HepG2 (cell line): Measurements from ENCODE around the gene FBXW2. TPM values are rescaled to one million over a fixed set of nuclear protein-coding genes. Genes with fewer than 3 reads are reported as not detected.

ENCODE experiments used
- BRD4 ChIP-seq: sonication (generic); formaldehyde crosslinking; IDR thresholded peaks from 2 replicates; pipeline ENCODE4 v1.4.0; 2020; ENCODE audit warnings: missing genetic modification reagents
- ERF ChIP-seq: IDR thresholded peaks from 2 replicates; pipeline ENCODE4 v1.6.1; 2018; ENCODE audit warnings: missing biosample characterization, missing genetic modification reagents
- KDM2A ChIP-seq: sonication (generic); formaldehyde crosslinking; IDR thresholded peaks from 2 replicates; pipeline ENCODE4 v1.4.0; 2020; ENCODE audit warnings: low read depth, missing genetic modification reagents, borderline replicate concordance
- KLF15 ChIP-seq: sonication (generic); formaldehyde crosslinking; IDR thresholded peaks from 2 replicates; pipeline ENCODE4 v1.8.1; 2023; ENCODE audit warnings: borderline replicate concordance, mild to moderate bottlenecking, inconsistent platforms, missing genetic modification reagents, mixed read lengths
- KLF6 ChIP-seq: IDR thresholded peaks from 2 replicates; pipeline ENCODE4 v1.8.0; 2016; ENCODE audit warnings: missing biosample characterization, missing genetic modification reagents
- MAF1 ChIP-seq: sonication (generic); formaldehyde crosslinking; IDR thresholded peaks from 2 replicates; pipeline ENCODE4 v1.5.0; 2020; ENCODE audit warnings: missing genetic modification reagents, borderline replicate concordance
- PAX8 ChIP-seq: sonication (generic); formaldehyde crosslinking; IDR thresholded peaks from 2 replicates; pipeline ENCODE4 v1.8.0; 2022; ENCODE audit warnings: mild to moderate bottlenecking, missing genetic modification reagents, borderline replicate concordance
- SIX4 ChIP-seq: sonication (generic); formaldehyde crosslinking; IDR thresholded peaks from 2 replicates; pipeline ENCODE4 v1.4.0; 2020; ENCODE audit warnings: missing genetic modification reagents
- TOPORS ChIP-seq: sonication (generic); formaldehyde crosslinking; IDR thresholded peaks from 2 replicates; pipeline ENCODE4 v1.8.0; 2023; ENCODE audit warnings: mild to moderate bottlenecking, missing genetic modification reagents
- ZFP36L2 ChIP-seq: sonication (generic); formaldehyde crosslinking; IDR thresholded peaks from 2 replicates; pipeline ENCODE4 v1.4.0; 2020; ENCODE audit warnings: missing genetic modification reagents
- ZFP90 ChIP-seq: sonication (generic); formaldehyde crosslinking; IDR thresholded peaks from 2 replicates; pipeline ENCODE4 v1.8.0; 2022; ENCODE audit warnings: missing genetic modification reagents, mild to moderate bottlenecking, inconsistent platforms, borderline replicate concordance
- ZNF138 ChIP-seq: sonication (generic); formaldehyde crosslinking; IDR thresholded peaks from 2 replicates; pipeline ENCODE4 v1.5.0; 2020; ENCODE audit warnings: mild to moderate bottlenecking, low read depth, missing genetic modification reagents
- ZNF205 ChIP-seq: IDR thresholded peaks from 2 replicates; pipeline ENCODE4 v1.6.1; 2018; ENCODE audit warnings: missing biosample characterization, missing genetic modification reagents
- ZNF432 ChIP-seq: sonication (generic); formaldehyde crosslinking; IDR thresholded peaks from 2 replicates; pipeline ENCODE4 v1.5.0; 2020; ENCODE audit warnings: missing genetic modification reagents, mild to moderate bottlenecking, borderline replicate concordance
- ZNF672 ChIP-seq: sonication (generic); formaldehyde crosslinking; IDR thresholded peaks from 2 replicates; pipeline ENCODE4 v1.8.1; 2022; ENCODE audit warnings: missing genetic modification reagents
- polyA plus RNA-seq, 8 experiments: library from polyadenylated mRNA; depleted of rRNA in 3 of 8; stranded (reverse) in 7 of 8; unstranded in 1 of 8; fragments of >200 nt; fragmentation: Illumina TruSeq in 4 of 8; extraction: Trizol in 4 of 8; gene quantifications; 2 replicates each; pipeline versions ENCODE4 v1.2.1 to v1.2.3, GENCODE V29; 2011 to 2016; ENCODE audit warnings: low read depth in 4 of 8, missing spikeins in 1 of 8, mixed read lengths in 1 of 8; ENCODE audit not compliant: insufficient read depth in 1 of 8
- total RNA-seq, 5 experiments: library from RNA; depleted of rRNA; stranded (reverse); fragments of >200 nt; fragmentation: Illumina TruSeq; extraction: Trizol; gene quantifications; 2 replicates each; pipeline ENCODE4 v1.2.3, GENCODE V29; 2016; ENCODE audit warnings: low read depth in 1 of 5
- TF ChIP-seq, protein P1 (sequence below): fragments of 450-650 bp; IDR thresholded peaks from 2 replicates; pipeline ENCODE4 v1.6.1; 2016
- TF ChIP-seq, protein P2 (sequence below): sonication (generic); formaldehyde crosslinking; IDR thresholded peaks from 2 replicates; pipeline ENCODE4 v1.5.0; 2020; ENCODE audit warnings: mild to moderate bottlenecking, missing genetic modification reagents
- TF ChIP-seq, protein P3 (sequence below): IDR thresholded peaks from 2 replicates; pipeline ENCODE4 v1.6.1; 2016
- TF ChIP-seq, protein P4 (sequence below): sonication (generic); formaldehyde crosslinking; IDR thresholded peaks from 2 replicates; pipeline ENCODE4 v1.4.0; 2020; ENCODE audit warnings: missing genetic modification reagents
- TF ChIP-seq, protein P5 (sequence below): sonication (generic); formaldehyde crosslinking; IDR thresholded peaks from 2 replicates; pipeline ENCODE4 v1.5.0; 2020; ENCODE audit warnings: mild to moderate bottlenecking, missing genetic modification reagents, borderline replicate concordance

FBXW2 gene
- total and polyA plus RNA-seq, 2 of the 13 experiments (the other 11 are each of a cell fraction or from before 2014, with no cell fraction given): 35.4 to 43.1 TPM

DNA sequence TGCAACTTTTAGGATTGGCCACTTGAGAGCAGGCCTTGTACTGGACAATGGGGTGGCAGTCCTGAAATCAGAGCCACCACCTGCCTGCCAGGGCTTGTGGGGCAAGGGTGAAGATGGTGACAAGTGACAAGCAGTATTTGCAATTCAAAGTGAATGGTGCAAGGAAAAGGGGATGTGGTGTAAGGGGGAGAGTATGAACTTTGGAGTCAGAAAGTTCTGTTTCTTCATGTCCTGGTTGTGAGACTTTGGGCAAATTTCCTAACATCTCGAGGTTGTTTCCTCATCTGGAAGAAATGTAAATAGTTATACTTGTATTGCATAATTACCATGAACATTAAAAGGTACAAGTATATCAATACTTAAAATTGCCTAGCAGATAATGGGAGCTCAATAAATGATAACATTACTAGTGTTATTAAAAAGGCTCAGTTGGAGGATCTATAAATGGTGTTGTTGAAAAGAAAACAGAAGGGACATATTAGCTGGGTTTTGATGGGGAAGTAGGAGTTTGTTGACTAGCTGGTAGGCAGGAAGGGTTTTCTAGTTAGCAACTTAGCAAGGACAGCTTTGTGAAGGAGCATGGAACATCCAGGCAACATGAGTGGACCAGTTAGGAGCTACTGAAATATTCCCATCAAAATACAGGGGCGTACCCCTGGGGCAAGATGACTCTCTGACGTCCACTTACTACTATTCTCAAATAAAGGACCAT, 57.6 kb downstream of the FBXW2 start (continued):
- TF ChIP-seq, protein P1, sequence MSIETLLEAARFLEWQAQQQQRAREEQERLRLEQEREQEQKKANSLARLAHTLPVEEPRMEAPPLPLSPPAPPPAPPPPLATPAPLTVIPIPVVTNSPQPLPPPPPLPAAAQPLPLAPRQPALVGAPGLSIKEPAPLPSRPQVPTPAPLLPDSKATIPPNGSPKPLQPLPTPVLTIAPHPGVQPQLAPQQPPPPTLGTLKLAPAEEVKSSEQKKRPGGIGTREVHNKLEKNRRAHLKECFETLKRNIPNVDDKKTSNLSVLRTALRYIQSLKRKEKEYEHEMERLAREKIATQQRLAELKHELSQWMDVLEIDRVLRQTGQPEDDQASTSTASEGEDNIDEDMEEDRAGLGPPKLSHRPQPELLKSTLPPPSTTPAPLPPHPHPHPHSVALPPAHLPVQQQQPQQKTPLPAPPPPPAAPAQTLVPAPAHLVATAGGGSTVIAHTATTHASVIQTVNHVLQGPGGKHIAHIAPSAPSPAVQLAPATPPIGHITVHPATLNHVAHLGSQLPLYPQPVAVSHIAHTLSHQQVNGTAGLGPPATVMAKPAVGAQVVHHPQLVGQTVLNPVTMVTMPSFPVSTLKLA: no peak
- TF ChIP-seq, protein P2, sequence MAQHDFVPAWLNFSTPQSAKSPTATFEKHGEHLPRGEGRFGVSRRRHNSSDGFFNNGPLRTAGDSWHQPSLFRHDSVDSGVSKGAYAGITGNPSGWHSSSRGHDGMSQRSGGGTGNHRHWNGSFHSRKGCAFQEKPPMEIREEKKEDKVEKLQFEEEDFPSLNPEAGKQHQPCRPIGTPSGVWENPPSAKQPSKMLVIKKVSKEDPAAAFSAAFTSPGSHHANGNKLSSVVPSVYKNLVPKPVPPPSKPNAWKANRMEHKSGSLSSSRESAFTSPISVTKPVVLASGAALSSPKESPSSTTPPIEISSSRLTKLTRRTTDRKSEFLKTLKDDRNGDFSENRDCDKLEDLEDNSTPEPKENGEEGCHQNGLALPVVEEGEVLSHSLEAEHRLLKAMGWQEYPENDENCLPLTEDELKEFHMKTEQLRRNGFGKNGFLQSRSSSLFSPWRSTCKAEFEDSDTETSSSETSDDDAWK (CRISPR knock-in tag): no peak
- TF ChIP-seq ZFP36L2 (CRISPR knock-in tag) (no peak), KLF15 (no peak), KLF6 (CRISPR knock-in tag) (no peak), ZNF432 (CRISPR knock-in tag) (no peak), PAX8 (CRISPR knock-in tag) (no peak), ZNF672 (CRISPR knock-in tag) (no peak), SIX4 (CRISPR knock-in tag) (0 out of 2 replicates have a peak, but pooled peaks have one; percentile 15), ERF (CRISPR knock-in tag) (no peak), TOPORS (CRISPR knock-in tag) (no peak), BRD4 (no peak), MAF1 (CRISPR knock-in tag) (no peak), ZNF205 (CRISPR knock-in tag) (peak; percentile 92), ZNF138 (no peak), ZFP90 (CRISPR knock-in tag) (no peak), KDM2A (CRISPR knock-in tag) (no peak)
- TF ChIP-seq, protein P3, sequence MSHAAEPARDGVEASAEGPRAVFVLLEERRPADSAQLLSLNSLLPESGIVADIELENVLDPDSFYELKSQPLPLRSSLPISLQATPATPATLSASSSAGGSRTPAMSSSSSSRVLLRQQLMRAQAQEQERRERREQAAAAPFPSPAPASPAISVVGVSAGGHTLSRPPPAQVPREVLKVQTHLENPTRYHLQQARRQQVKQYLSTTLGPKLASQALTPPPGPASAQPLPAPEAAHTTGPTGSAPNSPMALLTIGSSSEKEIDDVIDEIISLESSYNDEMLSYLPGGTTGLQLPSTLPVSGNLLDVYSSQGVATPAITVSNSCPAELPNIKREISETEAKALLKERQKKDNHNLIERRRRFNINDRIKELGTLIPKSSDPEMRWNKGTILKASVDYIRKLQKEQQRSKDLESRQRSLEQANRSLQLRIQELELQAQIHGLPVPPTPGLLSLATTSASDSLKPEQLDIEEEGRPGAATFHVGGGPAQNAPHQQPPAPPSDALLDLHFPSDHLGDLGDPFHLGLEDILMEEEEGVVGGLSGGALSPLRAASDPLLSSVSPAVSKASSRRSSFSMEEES (CRISPR knock-in tag): peak; percentile 48; the same call in 1 of the 2 replicates
- TF ChIP-seq, protein P4, sequence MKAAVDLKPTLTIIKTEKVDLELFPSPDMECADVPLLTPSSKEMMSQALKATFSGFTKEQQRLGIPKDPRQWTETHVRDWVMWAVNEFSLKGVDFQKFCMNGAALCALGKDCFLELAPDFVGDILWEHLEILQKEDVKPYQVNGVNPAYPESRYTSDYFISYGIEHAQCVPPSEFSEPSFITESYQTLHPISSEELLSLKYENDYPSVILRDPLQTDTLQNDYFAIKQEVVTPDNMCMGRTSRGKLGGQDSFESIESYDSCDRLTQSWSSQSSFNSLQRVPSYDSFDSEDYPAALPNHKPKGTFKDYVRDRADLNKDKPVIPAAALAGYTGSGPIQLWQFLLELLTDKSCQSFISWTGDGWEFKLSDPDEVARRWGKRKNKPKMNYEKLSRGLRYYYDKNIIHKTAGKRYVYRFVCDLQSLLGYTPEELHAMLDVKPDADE (CRISPR knock-in tag): no peak
- TF ChIP-seq, protein P5, sequence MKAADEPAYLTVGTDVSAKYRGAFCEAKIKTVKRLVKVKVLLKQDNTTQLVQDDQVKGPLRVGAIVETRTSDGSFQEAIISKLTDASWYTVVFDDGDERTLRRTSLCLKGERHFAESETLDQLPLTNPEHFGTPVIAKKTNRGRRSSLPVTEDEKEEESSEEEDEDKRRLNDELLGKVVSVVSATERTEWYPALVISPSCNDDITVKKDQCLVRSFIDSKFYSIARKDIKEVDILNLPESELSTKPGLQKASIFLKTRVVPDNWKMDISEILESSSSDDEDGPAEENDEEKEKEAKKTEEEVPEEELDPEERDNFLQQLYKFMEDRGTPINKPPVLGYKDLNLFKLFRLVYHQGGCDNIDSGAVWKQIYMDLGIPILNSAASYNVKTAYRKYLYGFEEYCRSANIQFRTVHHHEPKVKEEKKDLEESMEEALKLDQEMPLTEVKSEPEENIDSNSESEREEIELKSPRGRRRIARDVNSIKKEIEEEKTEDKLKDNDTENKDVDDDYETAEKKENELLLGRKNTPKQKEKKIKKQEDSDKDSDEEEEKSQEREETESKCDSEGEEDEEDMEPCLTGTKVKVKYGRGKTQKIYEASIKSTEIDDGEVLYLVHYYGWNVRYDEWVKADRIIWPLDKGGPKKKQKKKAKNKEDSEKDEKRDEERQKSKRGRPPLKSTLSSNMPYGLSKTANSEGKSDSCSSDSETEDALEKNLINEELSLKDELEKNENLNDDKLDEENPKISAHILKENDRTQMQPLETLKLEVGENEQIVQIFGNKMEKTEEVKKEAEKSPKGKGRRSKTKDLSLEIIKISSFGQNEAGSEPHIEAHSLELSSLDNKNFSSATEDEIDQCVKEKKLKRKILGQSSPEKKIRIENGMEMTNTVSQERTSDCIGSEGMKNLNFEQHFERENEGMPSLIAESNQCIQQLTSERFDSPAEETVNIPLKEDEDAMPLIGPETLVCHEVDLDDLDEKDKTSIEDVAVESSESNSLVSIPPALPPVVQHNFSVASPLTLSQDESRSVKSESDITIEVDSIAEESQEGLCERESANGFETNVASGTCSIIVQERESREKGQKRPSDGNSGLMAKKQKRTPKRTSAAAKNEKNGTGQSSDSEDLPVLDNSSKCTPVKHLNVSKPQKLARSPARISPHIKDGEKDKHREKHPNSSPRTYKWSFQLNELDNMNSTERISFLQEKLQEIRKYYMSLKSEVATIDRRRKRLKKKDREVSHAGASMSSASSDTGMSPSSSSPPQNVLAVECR (CRISPR knock-in tag): no peak; the same call in 1 of the 2 replicates
